Epithelial cell of esophagus (primary cell): ENCODE measurements around the gene CPT1B.

Experiments used
- DNase-seq: peaks from one replicate; pipeline ENCODE4 v3.0.0; 2010; ENCODE audit warnings: low read depth
- H3K4me3 ChIP-seq: 2 replicates; pipeline ENCODE4 v1.5.1; 2011; ENCODE audit warnings: mild to moderate bottlenecking, low read length, control low read depth
- CTCF ChIP-seq: IDR thresholded peaks from 2 replicates; pipeline ENCODE4 v1.5.1; 2011; ENCODE audit warnings: low read depth, mild to moderate bottlenecking, low read length, control low read depth, inconsistent platforms; ENCODE audit not compliant: insufficient read depth; ENCODE audit errors: missing control alignments

CPT1B gene

DNA sequence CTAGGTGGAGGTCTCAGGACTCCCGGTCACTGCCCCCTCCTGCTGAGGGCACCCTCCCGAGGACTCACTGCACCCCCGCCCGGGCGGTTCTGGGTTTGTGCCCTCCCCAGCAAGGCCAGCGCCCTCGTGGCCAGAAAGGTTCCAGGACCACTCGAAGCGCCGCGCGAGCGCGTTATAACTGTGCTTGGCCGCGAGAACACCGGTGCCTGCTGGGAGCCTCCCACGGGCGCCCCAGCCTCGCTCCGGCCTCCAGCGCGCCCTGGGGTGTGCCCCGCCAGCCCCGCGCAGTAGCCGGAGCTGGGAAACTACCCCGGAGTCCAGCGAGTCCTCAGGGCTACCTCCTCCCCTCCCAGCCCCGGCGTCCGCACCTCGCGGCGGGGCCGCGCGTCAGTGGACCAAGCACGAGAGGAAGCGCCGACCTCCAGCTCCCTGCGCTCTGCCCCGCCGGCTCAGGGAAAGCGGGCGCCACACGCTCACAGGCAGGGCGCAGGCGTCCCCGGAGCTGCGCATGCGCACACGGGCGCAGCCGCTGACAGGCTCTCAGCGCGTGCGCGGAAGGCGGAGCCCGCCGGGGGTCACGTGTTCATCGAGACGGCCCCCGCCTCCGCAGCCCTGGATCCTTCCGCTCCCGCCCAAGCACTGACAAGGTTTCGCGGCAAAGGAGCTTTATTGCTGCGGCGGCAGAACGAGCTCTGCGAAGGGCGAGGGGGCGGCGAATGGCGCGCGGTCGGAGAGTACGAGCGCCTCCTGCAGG lies 52.9 kb downstream of the CPT1B start, which contains the start of gene SCO2:
Gene SCO2 (minus strand): TSS at position 495 of the 754 bp plus-strand sequence. CDS start 1,187 bp downstream, outside the sequence.
- no peak for TF ChIP-seq CTCF
- H3K4me3 ChIP-seq, result peak within 1 kb of the TSS; percentile 82
- DNase-seq, result peak; percentile 97

GRCh38 chr22:50524676-50525103 lies 53.5 kb downstream of the CPT1B start:
- peak overlapping the region; percentile 82 for H3K4me3 ChIP-seq
- DNase-seq, result no peak
- no peak for TF ChIP-seq CTCF

DNA sequence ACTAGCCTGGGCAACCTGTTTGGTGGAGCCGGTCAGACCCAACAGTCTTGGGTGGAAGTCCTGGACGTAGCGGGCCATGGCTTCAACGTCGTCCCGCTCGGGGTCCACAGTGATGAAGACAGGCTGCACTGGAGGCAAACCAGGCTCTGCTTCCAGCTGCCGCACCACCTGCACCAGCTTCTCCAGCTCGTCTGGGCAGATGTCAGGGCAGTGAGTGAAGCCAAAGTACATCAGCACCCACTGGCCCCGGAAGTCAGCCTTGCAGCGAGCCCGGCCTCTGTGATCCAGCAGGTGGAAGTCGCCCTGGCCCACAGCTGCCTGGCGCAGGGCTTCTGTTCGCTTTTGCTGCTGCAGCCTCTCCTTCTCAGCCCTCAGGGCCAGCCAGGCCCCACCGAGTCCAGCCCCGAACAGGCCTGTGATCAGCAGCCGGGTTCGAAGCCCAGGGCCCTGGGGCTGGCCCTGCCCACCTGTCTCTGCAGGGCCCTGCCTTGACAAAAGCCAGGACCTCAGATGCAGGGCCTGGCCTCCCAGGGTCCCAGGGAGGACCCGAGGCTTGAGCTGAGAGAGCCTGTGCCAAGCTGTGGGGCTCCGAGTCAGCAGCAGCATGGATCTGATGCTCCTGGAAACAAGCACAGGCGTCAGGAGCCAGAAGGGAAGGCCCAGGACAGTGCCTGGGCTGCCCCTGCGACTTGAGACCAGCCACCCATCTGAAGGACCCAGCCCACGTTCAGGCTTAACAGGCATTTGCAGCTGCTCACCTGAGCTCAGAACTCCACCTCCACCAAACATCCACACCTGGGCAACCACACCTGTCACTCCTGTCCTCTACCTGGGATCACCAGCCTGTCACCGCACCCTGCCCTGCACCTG lies 54.2 kb downstream of the CPT1B start:
- peak overlapping the region; percentile 82 for H3K4me3 ChIP-seq
- no peak for TF ChIP-seq CTCF
- DNase-seq, result peak; percentile 40

GRCh38 chr22:50523458-50523805 lies 54.8 kb downstream of the CPT1B start:
- no peak for DNase-seq
- H3K4me3 ChIP-seq, result no peak overlapping the region
- no peak for TF ChIP-seq CTCF

- DNase-seq, result no peak
- H3K4me3 ChIP-seq, result no peak overlapping the region
- TF ChIP-seq CTCF, result no peak
Observed at GRCh38 chr22:50522806-50523438, 55.3 kb downstream of the CPT1B start.

DNA sequence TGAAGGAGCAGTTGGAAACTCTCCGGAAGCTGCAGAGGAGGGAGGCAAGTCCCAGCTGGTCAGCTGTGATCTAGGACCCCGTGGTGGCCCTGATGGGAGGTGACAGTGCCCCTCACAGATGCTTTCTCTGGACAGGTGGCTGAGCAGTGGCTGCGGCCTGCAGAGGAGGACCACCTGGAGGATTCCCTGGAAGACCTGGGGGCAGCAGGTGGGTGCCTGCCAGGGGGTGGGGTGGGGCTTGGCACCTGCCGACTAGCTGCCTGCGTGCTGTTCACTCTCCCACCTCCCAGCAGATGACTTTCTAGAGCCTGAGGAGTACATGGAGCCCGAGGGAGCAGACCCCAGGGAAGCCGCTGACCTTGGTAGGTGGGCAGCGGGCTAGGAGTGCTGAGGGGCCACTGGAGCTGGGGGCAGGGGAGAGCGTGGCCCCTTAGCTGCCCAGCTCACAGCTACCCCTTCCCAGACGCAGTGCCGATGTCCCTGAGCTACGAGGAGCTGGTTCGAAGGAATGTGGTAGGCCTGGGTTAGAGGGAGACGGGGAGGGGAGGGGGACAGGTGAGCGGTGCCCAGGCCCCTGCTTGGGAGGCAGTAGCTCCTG lies 55.9 kb downstream of the CPT1B start:
- no peak for DNase-seq
- no peak overlapping the region for H3K4me3 ChIP-seq
- no peak for TF ChIP-seq CTCF
